Peyer's patch (tissue), 4 donors: ENCODE data around the gene ESPN. TPM values are rescaled to one million over a fixed set of nuclear protein-coding genes. Genes with fewer than 3 reads are reported as not detected.
A peak's percentile ranks its signal among the peaks of the same experiment; 100 is the strongest.

Experiments used
- DNase-seq, 3 donors: peaks; one replicate each; pipeline ENCODE4 v3.0.0-alpha.2; 2017 to 2019
- H3K27ac ChIP-seq, 4 donors: fragments of 200-600 bp; sonication (generic); one replicate each; pipeline ENCODE4 v1.5.1; 2016 to 2019
- H3K27me3 ChIP-seq, 2 donors: fragments of 200-600 bp; sonication (generic); one replicate each; pipeline ENCODE4 v1.5.1; 2019
- H3K36me3 ChIP-seq, 3 donors: fragments of 200-600 bp; sonication (generic); one replicate each; pipeline ENCODE4 v1.5.1; 2016 to 2019
- H3K4me1 ChIP-seq, 4 donors: fragments of 200-600 bp; sonication (generic); one replicate each; pipeline ENCODE4 v1.5.1; 2016 to 2019
- H3K4me3 ChIP-seq, 4 donors: fragments of 200-600 bp; sonication (generic); 1 replicate in 3 of 4; 2 replicates in 1 of 4; pipeline ENCODE4 v1.5.1; 2016 to 2019; ENCODE audit warnings: mild to moderate bottlenecking in 1 of 4
- H3K9me3 ChIP-seq, 4 donors: fragments of 200-600 bp; sonication (generic); one replicate each; pipeline ENCODE4 v1.5.1; 2016 to 2019; ENCODE audit warnings: mild to moderate bottlenecking in 1 of 4
- CTCF ChIP-seq, 6 experiments: fragments of 450-650 bp in 4 of 6; fragments of 200-600 bp in 2 of 6; sonication (generic) in 1 of 6; IDR thresholded peaks; one replicate each; pipeline ENCODE4 v1.5.1; 2017 to 2019; ENCODE audit warnings: antibody characterized with exemption in 6 of 6, mild to moderate bottlenecking in 3 of 6, moderate library complexity in 1 of 6
- POLR2A ChIP-seq, 2 donors: fragments of 450-650 bp; IDR thresholded peaks; one replicate each; pipeline ENCODE4 v1.5.1; 2017; ENCODE audit warnings: antibody characterized with exemption in 2 of 2, mild to moderate bottlenecking in 2 of 2, moderate library complexity in 2 of 2
- total RNA-seq, 4 donors: library from RNA; depleted of rRNA; stranded (reverse); fragments of >200 nt; gene quantifications; one replicate each; pipeline ENCODE4 v1.1.0, GENCODE V29; 2016

Gene ESPN
- total RNA-seq, 4 donors from 2014 or later, result 17.3 to 390 (median 306) TPM

GRCh38 chr1:6473974-6474814, 49.6 kb downstream of the ESPN start:
- Histone ChIP-seq H3K4me3 (peak overlapping the region in 2 of 4 donors; percentile 23 to 25), H3K36me3 (peaks cover 0 to 13% (median 0%) of the 10 kb centered on the region in 3 donors), H3K27me3 (no peaks in the 10 kb centered on the region), H3K27ac (peak overlapping the region in 1 of 4 donors; percentile 97), H3K4me1 (peaks cover 5 to 36% (median 8%) of the 10 kb centered on the region in 4 donors), H3K9me3 (no peaks in the 10 kb centered on the region)
- TF ChIP-seq CTCF (IDR thresholded peaks at IDR 0.05) (no peak), POLR2A (IDR thresholded peaks at IDR 0.05) (no peak)
- peak in 1 of 3 donors; percentile 76 for DNase-seq

GRCh38 chr1:6474815-6475282, 50.3 kb downstream of the ESPN start:
- TF ChIP-seq POLR2A (IDR thresholded peaks at IDR 0.05) (no peak), CTCF (IDR thresholded peaks at IDR 0.05) (no peak)
- H3K4me1 ChIP-seq, result peaks cover 5 to 36% (median 8%) of the 10 kb centered on the region in 4 donors

GRCh38 chr1:6475381-6476133, 51.0 kb downstream of the ESPN start:
- peak; percentile 64 to 89 (median 84) for DNase-seq
- TF ChIP-seq POLR2A (IDR thresholded peaks at IDR 0.05) (no peak), CTCF (IDR thresholded peaks at IDR 0.05) (peak; percentile 58 to 93 (median 88))
- H3K27me3 ChIP-seq, result no peaks in the 10 kb centered on the region
- H3K36me3 ChIP-seq, result peaks cover 0 to 1% (median 0%) of the 10 kb centered on the region in 3 donors
- H3K4me1 ChIP-seq, result peaks cover 5 to 35% (median 8%) of the 10 kb centered on the region in 4 donors
- H3K9me3 ChIP-seq, result no peaks in the 10 kb centered on the region
- no peak overlapping the region for H3K4me3 ChIP-seq
- H3K27ac ChIP-seq, result peak overlapping the region in 1 of 4 donors; percentile 56

More at GRCh38 chr1:6474815-6475282, 50.3 kb downstream of the ESPN start:
- Histone ChIP-seq H3K27me3 (no peaks in the 10 kb centered on the region), H3K9me3 (no peaks in the 10 kb centered on the region), H3K4me3 (no peak overlapping the region), H3K27ac (peak overlapping the region in 1 of 4 donors; percentile 3), H3K36me3 (peaks cover 0 to 8% (median 0%) of the 10 kb centered on the region in 3 donors)
- no peak for DNase-seq

- no peak overlapping the region for H3K4me3 ChIP-seq
- H3K4me1 ChIP-seq, result peaks cover 5 to 28% (median 8%) of the 10 kb centered on the region in 4 donors
- TF ChIP-seq CTCF (IDR thresholded peaks at IDR 0.05) (no peak), POLR2A (IDR thresholded peaks at IDR 0.05) (no peak)
- no peaks in the 10 kb centered on the region for H3K9me3 ChIP-seq
- DNase-seq, result peak in 1 of 3 donors; percentile 71
- peak overlapping the region in 1 of 4 donors; percentile 68 for H3K27ac ChIP-seq
- no peaks in the 10 kb centered on the region for H3K36me3 ChIP-seq
- H3K27me3 ChIP-seq, result no peaks in the 10 kb centered on the region
Measured at GRCh38 chr1:6476483-6476882, 51.9 kb downstream of the ESPN start.

GRCh38 chr1:6477039-6477820, 52.7 kb downstream of the ESPN start:
- H3K27me3 ChIP-seq, result no peaks in the 10 kb centered on the region
- no peak for TF ChIP-seq CTCF (IDR thresholded peaks at IDR 0.05)
- no peak for TF ChIP-seq POLR2A (IDR thresholded peaks at IDR 0.05)
- no peaks in the 10 kb centered on the region for H3K36me3 ChIP-seq
- H3K4me3 ChIP-seq, result no peak overlapping the region
- peak overlapping the region in 1 of 4 donors; percentile 68 for H3K27ac ChIP-seq
- peaks cover 5 to 28% (median 8%) of the 10 kb centered on the region in 4 donors for H3K4me1 ChIP-seq
- DNase-seq, result no peak
- H3K9me3 ChIP-seq, result no peaks in the 10 kb centered on the region
